ENCODE results near the gene SDK1. TPM values are rescaled to one million over a fixed set of nuclear protein-coding genes. Genes with fewer than 3 reads are reported as not detected.

SDK1 gene
- total RNA-seq, 1 donor from 2014 or later = 10.4 TPM

DNA sequence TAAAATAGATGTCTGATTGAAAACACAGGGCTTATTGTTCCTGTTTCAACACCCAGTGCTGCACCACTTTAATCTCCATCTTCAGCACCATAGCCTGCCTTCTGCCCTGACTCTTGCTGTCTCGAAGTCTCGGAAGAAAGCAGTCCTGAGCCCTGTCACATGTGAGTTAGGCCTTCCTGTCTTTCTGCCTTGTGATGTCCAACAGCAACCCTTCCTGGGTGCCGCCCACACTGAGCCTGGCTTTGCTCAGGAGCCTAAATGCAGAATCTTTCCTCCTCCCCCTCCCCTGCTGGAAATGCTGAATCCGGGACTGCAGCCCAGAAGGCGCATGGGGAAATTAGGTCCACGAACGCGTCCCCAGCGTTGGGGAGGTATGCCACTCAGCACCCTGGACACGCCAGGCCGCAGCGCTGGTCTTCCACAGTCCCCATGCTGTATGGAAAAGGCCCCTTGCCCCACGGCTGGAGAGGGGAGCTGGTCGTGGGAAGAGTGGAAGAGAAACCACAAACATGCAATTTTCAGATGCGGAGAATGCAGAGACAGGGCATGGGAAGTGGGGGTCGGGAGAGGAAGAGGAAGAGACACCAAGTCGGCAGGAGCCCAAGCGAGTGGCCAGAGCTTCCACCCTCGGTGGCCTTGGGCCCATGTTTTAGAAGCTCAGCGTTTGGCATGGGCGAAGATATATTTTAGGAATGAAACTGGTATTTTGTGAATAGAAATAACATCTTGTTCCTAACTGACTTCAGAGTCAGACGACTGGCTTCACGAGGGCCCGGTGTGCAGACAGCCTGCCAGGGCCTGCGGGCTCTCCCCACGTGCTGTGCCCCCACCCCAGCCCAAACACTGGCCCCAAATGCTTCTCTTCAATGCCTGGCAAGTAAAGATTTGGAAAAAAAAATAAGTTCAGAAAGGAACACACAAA lies 724.9 kb downstream of the SDK1 start:
- H3K36me3 ChIP-seq = no peaks in the 10 kb centered on the region
- H3K4me3 ChIP-seq = no peak overlapping the region
- TF ChIP-seq, protein P1, sequence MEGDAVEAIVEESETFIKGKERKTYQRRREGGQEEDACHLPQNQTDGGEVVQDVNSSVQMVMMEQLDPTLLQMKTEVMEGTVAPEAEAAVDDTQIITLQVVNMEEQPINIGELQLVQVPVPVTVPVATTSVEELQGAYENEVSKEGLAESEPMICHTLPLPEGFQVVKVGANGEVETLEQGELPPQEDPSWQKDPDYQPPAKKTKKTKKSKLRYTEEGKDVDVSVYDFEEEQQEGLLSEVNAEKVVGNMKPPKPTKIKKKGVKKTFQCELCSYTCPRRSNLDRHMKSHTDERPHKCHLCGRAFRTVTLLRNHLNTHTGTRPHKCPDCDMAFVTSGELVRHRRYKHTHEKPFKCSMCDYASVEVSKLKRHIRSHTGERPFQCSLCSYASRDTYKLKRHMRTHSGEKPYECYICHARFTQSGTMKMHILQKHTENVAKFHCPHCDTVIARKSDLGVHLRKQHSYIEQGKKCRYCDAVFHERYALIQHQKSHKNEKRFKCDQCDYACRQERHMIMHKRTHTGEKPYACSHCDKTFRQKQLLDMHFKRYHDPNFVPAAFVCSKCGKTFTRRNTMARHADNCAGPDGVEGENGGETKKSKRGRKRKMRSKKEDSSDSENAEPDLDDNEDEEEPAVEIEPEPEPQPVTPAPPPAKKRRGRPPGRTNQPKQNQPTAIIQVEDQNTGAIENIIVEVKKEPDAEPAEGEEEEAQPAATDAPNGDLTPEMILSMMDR (IDR thresholded peaks at IDR 0.05) = no peak
- H3K27ac ChIP-seq = no peak overlapping the region
- intact Hi-C loops (cut with DNase I) = no loop called here
- H3K27me3 ChIP-seq = no peaks in the 10 kb centered on the region
- no peaks in the 10 kb centered on the region for H3K4me1 ChIP-seq
- no peak for DNase-seq
- no peak for ATAC-seq
- no peaks in the 10 kb centered on the region for H3K9me3 ChIP-seq

DNA sequence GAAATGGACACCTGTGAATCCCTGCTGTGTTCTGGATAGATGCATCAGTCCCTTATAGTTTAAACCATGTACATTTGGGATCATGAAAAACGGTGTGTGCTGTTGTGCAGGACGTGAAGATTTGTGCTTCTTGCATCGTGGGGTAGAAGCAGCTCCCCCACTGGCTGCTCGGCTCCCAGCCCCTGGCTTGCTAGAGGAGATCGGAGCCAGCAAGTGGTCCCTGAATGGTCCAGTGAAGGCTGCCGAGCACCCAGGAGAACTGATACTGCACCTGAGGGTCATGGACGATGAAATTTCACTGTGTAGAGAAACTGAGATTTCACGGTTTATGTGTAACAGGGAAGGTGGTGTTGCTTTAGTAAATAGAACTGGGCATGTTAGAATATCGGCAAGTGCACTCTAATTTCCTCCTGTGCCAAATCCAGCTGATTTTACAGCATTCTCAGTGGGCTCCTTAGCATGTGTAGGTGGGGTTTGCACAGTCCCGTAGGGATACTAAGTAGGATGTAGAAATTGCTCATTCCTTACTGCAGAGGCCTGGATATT lies 726.0 kb downstream of the SDK1 start:
- TF ChIP-seq, protein P1 (IDR thresholded peaks at IDR 0.05) = no peak
- ATAC-seq = no peak
- intact Hi-C loops (cut with DNase I) = no loop called here
- Histone ChIP-seq H3K4me1 (no peaks in the 10 kb centered on the region), H3K27ac (no peak overlapping the region), H3K36me3 (no peaks in the 10 kb centered on the region), H3K27me3 (no peaks in the 10 kb centered on the region), H3K9me3 (no peaks in the 10 kb centered on the region), H3K4me3 (no peak overlapping the region)
- DNase-seq = no peak

DNA sequence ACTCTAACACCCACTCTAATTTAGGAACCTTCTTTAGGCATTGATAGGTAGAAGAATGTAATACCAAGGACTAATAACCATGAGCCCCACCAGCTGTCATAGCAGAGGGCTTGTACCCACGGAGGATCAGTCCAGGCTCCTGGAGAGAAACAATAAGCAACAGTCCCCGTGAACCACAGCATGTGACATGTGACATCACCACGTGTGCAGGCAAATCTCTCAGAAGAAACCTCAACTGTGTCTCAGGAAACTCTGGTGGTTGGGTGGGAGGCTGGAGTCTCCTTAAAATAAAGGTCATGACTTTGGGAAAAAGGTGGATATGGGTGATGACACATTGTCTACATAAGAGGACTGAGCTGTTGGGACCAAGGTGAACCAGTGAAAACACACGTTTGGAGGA lies 727.2 kb downstream of the SDK1 start:
- no peak for DNase-seq
- intact Hi-C loops (cut with DNase I) = no loop called here
- no peak for ATAC-seq
- no peak overlapping the region for H3K27ac ChIP-seq
- H3K4me3 ChIP-seq = no peak overlapping the region
- H3K4me1 ChIP-seq = no peaks in the 10 kb centered on the region
- no peaks in the 10 kb centered on the region for H3K27me3 ChIP-seq
- TF ChIP-seq, protein P1 (IDR thresholded peaks at IDR 0.05) = no peak
- no peaks in the 10 kb centered on the region for H3K9me3 ChIP-seq
- H3K36me3 ChIP-seq = no peaks in the 10 kb centered on the region

DNA sequence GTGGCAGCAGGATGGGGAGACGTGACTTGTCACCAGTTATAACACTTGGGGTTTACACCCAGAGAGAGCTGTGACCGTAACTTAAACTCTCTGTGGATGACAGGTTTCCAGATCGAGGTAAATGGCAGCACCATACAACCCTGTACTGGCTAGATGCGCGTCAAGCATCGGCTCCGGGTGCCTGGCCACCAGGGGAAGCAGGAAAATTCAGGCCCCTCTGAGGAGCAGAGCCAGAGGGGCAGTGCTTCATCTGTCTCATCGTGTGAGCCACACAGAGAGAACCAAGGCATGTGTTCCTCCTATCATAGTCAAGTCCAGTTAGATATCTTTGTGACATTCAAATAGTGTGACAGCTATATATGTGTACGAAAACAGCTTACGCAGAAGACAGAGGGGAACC lies 728.9 kb downstream of the SDK1 start:
- TF ChIP-seq, protein P1 (IDR thresholded peaks at IDR 0.05) = no peak
- no peak for DNase-seq

DNA sequence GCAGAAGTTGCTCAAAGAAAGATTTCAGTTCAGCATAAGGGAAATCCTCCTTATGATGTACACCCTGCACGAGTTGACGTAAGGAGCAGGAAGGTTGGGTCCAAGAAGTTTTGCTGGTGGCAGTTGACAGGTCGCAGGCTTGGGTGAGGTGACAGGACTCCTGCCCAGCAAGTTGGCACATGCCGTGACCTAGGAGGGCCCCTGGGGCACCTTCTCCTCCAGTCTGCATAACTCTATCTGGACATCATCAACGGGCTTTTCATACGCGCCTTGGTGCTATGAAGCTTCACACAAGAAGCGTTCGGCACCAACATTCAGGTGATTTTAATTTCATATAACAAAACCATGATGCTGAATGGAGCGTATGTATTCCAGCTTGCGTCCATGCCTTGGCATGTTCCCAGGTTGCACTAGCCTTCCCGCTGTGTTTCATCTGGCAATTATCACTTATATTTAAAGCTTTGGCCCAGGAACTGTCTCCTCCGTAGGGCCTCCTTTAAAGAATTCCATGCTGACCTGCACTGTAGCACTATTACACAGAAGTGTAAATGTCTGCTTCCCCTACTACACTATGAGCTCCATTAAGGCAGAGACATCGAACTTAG lies 729.4 kb downstream of the SDK1 start:
- TF ChIP-seq, protein P1 (IDR thresholded peaks at IDR 0.05) = no peak
- ATAC-seq (no peak), DNase-seq (no peak)
- no peaks in the 10 kb centered on the region for H3K36me3 ChIP-seq
- no peaks in the 10 kb centered on the region for H3K4me1 ChIP-seq
- no peak overlapping the region for H3K4me3 ChIP-seq
- intact Hi-C loops (cut with DNase I) = no loop called here
- no peaks in the 10 kb centered on the region for H3K27me3 ChIP-seq
- H3K27ac ChIP-seq = no peak overlapping the region
- H3K9me3 ChIP-seq = no peaks in the 10 kb centered on the region

More for the DNA sequence above, 728.9 kb downstream of the SDK1 start:
- Histone ChIP-seq H3K4me3 (no peak overlapping the region), H3K27me3 (no peaks in the 10 kb centered on the region), H3K36me3 (no peaks in the 10 kb centered on the region), H3K9me3 (no peaks in the 10 kb centered on the region), H3K4me1 (no peaks in the 10 kb centered on the region), H3K27ac (no peak overlapping the region)
- no peak for ATAC-seq
- intact Hi-C loops (cut with DNase I) = no loop called here

Data from upper lobe of right lung (tissue), 1 donor.